Measurements from ENCODE around the gene RRP12.

The RRP12 gene

GRCh38 chr10:97321032-97321803, 79.9 kb downstream of the RRP12 start:
- no peaks in the 10 kb centered on the region for H3K9me3 Mint-ChIP-seq

GRCh38 chr10:97320480-97321031, 80.6 kb downstream of the RRP12 start:
- Mint-ChIP-seq H3K27me3 (ENCODE audit: low read depth) (peaks cover 48% of the 10 kb centered on the region), H3K9me3 (no peaks in the 10 kb centered on the region), H3K36me3 (ENCODE audit: low read depth) (no peaks in the 10 kb centered on the region), H3K4me3 (peak overlapping the region; percentile 84 to 87 (median 86)), H3K27ac (peak overlapping the region; percentile 39 to 82 (median 80)), H3K4me1 (peaks cover 25% of the 10 kb centered on the region)
- no peak for TF ChIP-seq CTCF (IDR thresholded peaks at IDR 0.05; ENCODE audit: unreplicated experiment in 3 of 3)

More at GRCh38 chr10:97321032-97321803, 79.9 kb downstream of the RRP12 start:
- Mint-ChIP-seq H3K4me3 (peak overlapping the region; percentile 84 to 87 (median 86)), H3K27me3 (ENCODE audit: low read depth) (peaks cover 48% of the 10 kb centered on the region), H3K27ac (peak overlapping the region; percentile 56 to 82 (median 80)), H3K4me1 (peaks cover 25% of the 10 kb centered on the region), H3K36me3 (ENCODE audit: low read depth) (no peaks in the 10 kb centered on the region)
- no peak for TF ChIP-seq CTCF (IDR thresholded peaks at IDR 0.05; ENCODE audit: unreplicated experiment in 3 of 3)

GRCh38 chr10:97319671-97320479, 81.3 kb downstream of the RRP12 start:
- no peaks in the 10 kb centered on the region for H3K9me3 Mint-ChIP-seq
- no peaks in the 10 kb centered on the region for H3K36me3 Mint-ChIP-seq (ENCODE audit: low read depth)
- H3K4me3 Mint-ChIP-seq = peak overlapping the region; percentile 84 to 87 (median 86)
- peak overlapping the region; percentile 39 to 82 (median 80) for H3K27ac Mint-ChIP-seq
- H3K4me1 Mint-ChIP-seq = peaks cover 25% of the 10 kb centered on the region
- peaks cover 48% of the 10 kb centered on the region for H3K27me3 Mint-ChIP-seq (ENCODE audit: low read depth)
- no peak for TF ChIP-seq CTCF (IDR thresholded peaks at IDR 0.05; ENCODE audit: unreplicated experiment in 3 of 3)

- Mint-ChIP-seq H3K4me3 (peak within 1 kb of the TSS; percentile 91 to 95 (median 94)), H3K27me3 (ENCODE audit: low read depth) (peaks cover 48% of the 10 kb centered on the region), H3K27ac (peak within 1 kb of the TSS; percentile 95 to 99 (median 98)), H3K9me3 (no peaks in the 10 kb centered on the region), H3K4me1 (peaks cover 25% of the 10 kb centered on the region), H3K36me3 (ENCODE audit: low read depth) (no peaks in the 10 kb centered on the region)
- TF ChIP-seq CTCF (IDR thresholded peaks at IDR 0.05; ENCODE audit: unreplicated experiment in 3 of 3) = no peak
Measured at GRCh38 chr10:97318772-97319651, 82.1 kb downstream of the RRP12 start, which contains the start of gene FRAT1. Gene FRAT1 (plus strand): TSS chr10:97319271. CDS start chr10:97319454, 183 bp downstream.

GRCh38 chr10:97314671-97315070, 86.5 kb downstream of the RRP12 start:
- H3K4me3 Mint-ChIP-seq = no peak overlapping the region
- peaks cover 16% of the 10 kb centered on the region for H3K27me3 Mint-ChIP-seq (ENCODE audit: low read depth)
- H3K4me1 Mint-ChIP-seq = peaks cover 5% of the 10 kb centered on the region
- no peak for TF ChIP-seq CTCF (IDR thresholded peaks at IDR 0.05; ENCODE audit: unreplicated experiment in 3 of 3)
- H3K9me3 Mint-ChIP-seq = no peaks in the 10 kb centered on the region
- no peak overlapping the region for H3K27ac Mint-ChIP-seq
- no peaks in the 10 kb centered on the region for H3K36me3 Mint-ChIP-seq (ENCODE audit: low read depth)

Measured in nephron (organoid).